Measurements from ENCODE around the gene MAT1A.

DNA sequence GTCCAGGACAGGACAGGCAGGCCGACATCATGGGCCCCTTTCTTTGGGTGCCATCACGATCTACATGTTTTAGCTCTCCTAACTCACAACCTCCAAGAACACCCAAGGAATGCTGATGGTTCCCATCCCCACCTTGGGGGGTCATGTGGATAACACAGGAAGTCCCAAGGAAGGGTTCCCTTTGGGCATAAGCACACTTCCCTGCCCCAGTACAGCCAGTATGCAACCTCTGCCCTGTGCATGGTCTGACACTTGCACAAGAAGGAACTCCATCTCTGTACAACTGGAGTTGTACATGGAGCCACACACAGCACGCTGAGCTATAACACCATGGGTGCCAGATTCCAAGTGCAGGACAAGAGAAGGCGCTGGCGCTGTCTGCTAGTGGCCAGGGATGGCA is 11.0 kb downstream of the MAT1A start:
- TF ChIP-seq, protein P1, sequence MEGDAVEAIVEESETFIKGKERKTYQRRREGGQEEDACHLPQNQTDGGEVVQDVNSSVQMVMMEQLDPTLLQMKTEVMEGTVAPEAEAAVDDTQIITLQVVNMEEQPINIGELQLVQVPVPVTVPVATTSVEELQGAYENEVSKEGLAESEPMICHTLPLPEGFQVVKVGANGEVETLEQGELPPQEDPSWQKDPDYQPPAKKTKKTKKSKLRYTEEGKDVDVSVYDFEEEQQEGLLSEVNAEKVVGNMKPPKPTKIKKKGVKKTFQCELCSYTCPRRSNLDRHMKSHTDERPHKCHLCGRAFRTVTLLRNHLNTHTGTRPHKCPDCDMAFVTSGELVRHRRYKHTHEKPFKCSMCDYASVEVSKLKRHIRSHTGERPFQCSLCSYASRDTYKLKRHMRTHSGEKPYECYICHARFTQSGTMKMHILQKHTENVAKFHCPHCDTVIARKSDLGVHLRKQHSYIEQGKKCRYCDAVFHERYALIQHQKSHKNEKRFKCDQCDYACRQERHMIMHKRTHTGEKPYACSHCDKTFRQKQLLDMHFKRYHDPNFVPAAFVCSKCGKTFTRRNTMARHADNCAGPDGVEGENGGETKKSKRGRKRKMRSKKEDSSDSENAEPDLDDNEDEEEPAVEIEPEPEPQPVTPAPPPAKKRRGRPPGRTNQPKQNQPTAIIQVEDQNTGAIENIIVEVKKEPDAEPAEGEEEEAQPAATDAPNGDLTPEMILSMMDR (IDR thresholded peaks at IDR 0.05; ENCODE audit: control extremely low read depth in 1 of 3, insufficient read depth in 1 of 3, low read depth in 1 of 3, low read length in 3 of 3) = no peak
- TF ChIP-seq POLR2A (IDR thresholded peaks at IDR 0.05; ENCODE audit: control extremely low read depth in 1 of 2, low read depth in 2 of 2, low read length in 2 of 2) (no peak), BCL11A (IDR thresholded peaks at IDR 0.05; ENCODE audit: low read depth in 2 of 2, low read length in 2 of 2) (no peak), CEBPB (IDR thresholded peaks at IDR 0.05; ENCODE audit: low read depth, low read length) (no peak), SUZ12 (IDR thresholded peaks at IDR 0.05; ENCODE audit: low read length) (no peak), EZH2 (IDR thresholded peaks at IDR 0.05; ENCODE audit: low read depth, low read length, severe bottlenecking) (no peak), EGR1 (IDR thresholded peaks at IDR 0.05; ENCODE audit: borderline replicate concordance, low read depth, low read length) (no peak), TAF7 (optimal IDR thresholded peaks at IDR 0.05; ENCODE audit: borderline replicate concordance, low read depth, low read length) (no peak), RXRA (IDR thresholded peaks at IDR 0.05; ENCODE audit: insufficient read depth, low read depth, low read length) (no peak), EP300 (IDR thresholded peaks at IDR 0.05; ENCODE audit: borderline replicate concordance in 1 of 2, low read depth in 2 of 2, low read length in 2 of 2) (no peak), CTBP2 (IDR thresholded peaks at IDR 0.05; ENCODE audit: borderline replicate concordance, insufficient read depth, insufficient read length, low read length) (no peak), MAFK (IDR thresholded peaks at IDR 0.05; ENCODE audit: low read depth, low read length) (no peak), KDM1A (IDR thresholded peaks at IDR 0.05; ENCODE audit: borderline replicate concordance, low read length) (no peak)
